Fibroblast of skin of left biceps (primary cell): ENCODE results near the gene PROX2.

Source experiments
- DNase-seq, 2 experiments: peaks; one replicate each; pipeline ENCODE4 v3.0.0-alpha.2; 2013; ENCODE audit warnings: low read depth in 2 of 2

PROX2 gene

DNA sequence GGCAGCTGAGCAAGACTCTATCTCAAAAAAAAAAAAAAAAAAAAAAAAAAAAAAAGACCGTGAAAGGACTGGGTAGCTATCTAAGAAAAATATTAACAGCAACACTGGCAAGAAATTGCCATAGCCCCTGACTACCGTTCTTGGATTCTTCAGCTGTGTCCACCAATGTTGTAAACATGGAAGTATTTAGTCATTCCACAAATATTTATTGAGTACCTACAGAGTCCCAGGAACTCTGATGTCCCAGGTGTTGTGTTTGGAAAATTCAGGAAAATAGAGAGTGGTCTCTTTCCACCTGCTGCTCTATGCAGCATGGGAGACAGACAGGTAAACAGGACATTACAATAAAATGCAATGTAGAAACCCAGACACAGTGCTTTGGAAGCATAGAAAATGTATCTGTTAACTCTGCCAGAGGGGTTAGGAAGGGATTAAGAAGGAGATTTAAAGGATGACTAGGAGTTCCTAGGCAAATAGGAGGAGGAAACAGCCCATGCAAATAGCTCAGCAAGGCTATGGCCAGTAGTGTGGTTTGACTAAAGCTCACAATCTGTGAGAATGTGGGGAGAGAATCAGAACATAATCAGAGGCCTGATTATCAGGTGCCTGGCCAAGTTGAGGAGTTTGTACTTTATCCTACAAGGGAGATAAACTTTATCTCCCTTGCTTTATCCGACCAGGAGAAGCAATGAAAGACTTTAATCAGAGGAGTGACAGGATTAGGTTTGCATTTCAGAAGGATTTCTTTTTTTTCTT lies 3.7 kb upstream of the PROX2 start:
- DNase-seq = no peak

DNA sequence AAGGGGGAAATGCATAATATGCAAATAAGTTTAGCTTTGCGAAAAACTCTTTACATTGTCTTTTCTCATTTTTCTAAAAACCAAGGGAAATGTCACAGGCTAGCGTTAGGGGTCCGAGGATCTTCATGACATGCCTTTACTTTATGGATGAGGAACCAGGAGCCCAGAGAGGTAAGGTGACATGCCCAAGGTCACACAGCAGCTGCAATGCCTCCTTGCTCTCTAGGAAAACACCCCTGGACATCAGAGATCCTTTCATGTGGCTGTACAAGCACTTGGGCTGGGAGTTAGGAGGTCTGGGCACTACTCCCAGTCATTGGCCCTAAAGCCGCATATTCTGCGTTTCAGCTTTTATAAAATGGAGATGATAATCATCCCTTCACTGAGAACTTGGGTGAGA lies 741 bp downstream of the PROX2 start:
- DNase-seq = no peak

DNA sequence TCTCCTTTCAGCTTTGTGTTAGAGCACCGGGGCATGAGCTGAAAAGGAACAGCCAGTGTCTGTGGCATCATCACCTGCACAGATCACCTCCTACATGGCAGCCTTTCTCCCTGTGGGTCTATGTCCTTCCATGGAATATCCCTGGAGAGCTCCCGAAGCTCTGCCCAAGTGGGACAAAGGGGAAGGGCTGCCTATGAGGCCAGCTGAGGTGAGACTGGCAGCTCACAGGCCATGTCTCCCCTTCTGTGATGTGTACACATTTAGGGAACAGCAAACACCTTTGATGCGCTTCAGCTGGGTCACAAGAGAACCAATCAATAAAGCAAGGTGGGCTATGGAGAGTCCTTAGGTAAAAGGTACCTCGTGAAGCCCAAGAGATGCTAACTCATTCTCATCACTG lies 4.1 kb downstream of the PROX2 start:
- DNase-seq = no peak

DNA sequence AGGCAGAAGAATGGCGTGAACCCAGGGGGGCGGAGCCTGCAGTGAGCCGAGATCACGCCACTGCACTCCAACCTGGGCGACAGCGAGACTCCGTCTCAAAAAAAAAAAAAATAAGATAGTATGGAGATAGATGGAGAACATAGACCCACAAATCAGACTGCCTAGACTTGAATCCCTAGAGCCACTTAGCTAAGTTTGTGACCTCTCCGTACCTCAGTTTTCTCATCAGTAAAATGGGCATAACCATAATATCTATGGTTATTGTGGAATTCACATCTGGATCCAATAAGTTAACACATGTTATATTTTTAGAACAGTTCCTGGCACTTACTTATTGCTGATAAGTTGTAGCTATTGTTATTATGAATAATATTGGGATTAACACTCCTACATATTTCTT lies 7.2 kb downstream of the PROX2 start:
- DNase-seq = no peak

DNA sequence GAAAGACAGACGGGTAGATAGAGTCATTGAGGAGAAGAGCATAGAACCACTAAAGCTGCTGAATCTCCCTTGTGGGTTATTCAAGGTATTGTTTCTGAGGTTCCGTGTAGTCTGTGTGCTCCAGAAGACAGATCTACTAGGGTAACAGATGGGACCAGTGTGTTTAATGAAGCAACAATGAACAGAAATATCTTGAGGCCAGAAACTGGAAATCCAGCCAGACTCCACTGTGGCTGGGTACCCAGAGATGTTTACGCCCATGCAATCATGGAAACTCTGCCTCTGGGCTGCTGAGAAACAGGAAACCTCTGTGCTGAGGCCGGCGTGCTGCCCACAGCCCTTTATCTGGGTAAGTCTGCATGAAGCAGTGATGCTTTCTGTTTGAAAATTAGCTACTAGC lies 8.3 kb downstream of the PROX2 start:
- no peak for DNase-seq

DNA sequence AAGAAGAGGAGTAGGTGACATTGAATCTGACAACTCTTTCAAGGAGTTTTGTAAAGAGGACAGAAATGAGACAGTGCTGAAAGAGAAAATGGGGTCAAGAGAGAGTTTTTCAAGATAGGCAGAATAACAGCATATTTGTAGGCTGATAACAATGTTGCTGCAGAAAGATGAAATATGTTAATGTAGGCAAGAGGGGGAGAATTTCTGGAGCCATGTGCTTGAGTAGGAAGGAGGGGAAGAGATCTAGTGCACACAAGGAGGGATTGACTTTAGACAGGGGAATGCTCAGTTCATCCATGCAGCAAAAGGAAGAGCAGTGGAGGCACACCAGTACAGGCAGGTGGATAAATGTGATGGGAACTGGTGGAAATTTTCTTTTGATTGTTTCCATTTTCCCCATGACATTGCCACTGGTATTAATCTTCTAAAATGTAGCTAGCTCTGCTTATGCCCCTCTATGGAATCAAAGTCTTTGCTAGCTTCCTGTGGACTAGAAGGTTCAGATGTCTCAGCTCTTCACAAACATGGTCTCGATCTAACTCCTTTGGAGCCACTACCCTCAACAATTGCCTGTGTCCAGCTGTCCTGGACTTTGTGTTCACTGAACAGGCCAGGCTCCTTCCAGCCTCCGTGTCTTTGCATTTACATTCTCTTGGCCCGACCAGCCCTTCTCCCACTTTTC lies 9.1 kb downstream of the PROX2 start:
- DNase-seq = no peak

DNA sequence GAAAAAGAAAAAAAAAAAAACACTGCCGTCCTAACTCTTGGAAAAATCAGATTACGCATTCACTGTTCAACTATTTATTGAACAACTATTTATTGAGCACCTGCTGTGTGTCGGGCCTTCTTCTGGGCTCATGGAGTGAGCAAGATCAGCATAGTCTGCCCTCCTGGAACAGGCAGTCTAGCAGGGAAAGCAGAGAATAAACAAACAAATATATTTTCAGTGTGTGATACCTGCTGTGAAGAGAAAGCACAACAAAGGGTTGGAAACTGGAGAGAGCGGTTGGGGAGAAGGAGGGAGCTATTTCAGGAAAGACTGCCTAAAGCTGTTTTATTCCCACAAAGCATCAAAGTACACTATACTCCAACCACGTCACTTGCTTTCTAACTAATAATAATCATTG lies 10.8 kb downstream of the PROX2 start:
- DNase-seq = no peak

DNA sequence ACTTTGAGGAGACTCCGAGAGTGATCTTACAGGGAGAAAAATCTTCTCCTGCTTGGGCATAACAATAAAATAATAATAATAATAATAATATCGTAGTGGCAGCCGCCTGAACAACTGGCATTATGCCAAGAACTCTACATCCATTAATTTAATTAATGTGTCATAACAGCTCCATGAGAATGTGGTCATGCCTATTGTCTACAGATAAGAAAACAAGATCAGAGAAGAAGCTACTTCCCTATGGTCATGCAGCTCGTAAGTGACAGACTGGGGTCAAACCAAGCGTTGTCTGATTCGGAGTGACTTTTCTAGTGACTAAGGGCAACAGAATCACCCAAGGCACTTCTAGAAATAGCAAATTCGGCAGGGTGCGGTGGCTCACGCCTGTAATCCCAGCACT lies 11.7 kb downstream of the PROX2 start:
- DNase-seq = no peak

DNA sequence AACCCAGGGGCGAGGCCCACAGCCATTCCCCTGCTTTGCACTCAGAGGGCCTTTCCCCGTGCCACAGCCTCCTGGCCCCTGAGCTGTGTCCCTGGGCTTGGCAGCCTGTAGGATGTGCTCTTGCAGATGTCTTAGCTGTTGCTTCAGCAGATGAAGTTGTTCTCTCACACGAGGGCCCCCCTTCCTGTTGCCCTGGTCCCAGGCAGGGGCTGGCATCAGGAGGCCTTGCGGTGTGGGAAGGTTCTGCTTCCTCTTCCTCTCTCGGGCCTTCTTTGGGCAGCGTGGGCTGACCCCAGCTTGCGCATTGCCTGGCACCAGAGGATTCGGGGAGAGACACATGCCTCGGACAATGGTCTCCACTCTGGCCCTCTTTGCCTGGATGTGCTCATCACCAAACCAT lies 12.7 kb downstream of the PROX2 start:
- no peak for DNase-seq

DNA sequence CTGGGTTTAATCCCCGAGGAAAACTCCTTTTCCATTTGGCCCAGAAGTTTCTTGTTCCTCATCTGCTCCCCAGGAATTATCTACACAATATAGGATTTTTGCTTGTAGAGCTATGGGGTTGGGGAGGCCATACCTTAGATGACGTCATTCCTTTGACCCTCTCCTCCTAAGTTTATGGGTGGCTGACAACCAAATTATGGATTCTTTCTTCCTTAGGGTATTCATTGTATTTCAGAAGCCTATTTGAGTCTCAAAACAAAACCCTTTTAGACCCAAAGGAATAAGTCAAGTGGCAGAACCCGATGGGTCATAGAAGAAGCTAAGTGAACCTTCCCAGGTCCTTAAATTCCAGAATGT lies 14.2 kb downstream of the PROX2 start:
- no peak for DNase-seq

DNA sequence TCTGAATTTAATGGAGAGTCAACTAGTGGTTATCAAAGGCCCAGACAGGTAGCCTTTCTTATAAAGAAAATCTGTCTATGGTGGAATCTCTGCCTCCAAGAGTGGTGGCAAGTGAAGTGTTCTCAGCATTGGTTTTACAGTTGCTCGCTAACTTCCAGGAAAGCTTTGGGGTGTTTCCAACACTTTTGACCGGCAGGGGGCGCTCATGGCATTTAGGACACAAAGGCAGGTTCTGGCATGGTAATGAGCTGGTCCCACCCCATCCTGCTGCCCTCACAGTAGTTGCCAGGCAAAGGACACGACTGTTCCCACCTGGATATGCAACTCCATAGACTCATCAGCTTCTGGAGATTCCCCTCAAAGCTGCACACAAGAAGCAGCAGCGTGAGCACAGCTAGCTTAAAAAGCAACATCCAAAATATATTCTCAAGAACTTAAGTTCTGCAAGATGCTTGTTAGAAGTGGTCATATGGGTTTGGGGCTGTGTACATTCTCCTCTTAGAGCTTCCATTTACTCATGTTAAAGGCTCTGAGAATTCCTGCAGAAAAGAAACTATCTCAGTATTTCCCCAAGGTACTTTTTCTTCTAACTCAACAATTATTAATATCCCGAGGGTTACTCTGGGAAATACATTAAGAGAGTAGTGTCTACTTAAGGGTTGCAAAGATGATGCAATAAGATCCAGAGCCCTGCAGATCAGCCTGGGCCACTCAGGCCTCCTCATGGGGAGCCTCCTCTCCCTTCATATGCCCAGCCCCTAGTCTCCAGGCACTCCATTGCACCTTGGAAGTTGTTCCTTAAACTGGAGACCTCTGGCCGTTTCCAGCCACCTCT lies 14.8 kb downstream of the PROX2 start:
- peak; percentile 64 to 68 for DNase-seq

DNA sequence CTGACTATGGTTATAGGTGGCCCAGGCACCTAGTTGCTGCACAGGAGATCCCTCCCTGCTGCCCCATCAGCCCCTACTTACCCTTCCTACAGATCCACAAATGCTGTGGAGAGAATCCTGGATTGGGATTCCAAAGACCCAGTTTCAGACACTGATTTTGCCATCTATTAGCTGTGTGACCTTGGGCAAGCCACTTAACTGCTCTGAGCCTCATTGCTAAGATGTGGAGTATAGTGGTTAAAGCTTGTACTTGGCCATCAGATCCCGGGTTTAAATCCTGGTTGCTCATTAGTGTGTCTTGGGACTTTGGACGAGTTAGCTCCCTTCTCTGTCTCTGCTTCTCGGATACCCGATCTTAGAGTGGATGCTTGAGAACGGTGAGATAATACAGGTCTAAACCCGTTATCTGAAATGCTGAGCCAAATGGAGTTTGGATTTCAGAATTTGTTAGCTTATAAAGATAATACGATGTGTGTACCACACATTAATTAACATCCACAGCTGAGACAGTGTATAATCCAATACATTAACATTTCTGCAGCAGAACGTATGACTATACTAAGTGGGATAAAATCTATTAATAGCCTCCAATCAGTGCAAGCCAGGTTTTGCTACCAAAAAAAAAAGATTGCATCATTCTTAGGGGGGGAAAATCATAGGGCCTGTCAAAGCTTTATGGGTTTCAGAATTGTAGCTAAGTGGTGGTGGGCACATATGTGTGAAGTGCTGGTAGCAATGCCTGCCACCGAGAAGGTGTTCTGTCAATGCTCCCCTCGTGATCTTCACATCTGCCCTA lies 16.0 kb downstream of the PROX2 start:
- DNase-seq = no peak

DNA sequence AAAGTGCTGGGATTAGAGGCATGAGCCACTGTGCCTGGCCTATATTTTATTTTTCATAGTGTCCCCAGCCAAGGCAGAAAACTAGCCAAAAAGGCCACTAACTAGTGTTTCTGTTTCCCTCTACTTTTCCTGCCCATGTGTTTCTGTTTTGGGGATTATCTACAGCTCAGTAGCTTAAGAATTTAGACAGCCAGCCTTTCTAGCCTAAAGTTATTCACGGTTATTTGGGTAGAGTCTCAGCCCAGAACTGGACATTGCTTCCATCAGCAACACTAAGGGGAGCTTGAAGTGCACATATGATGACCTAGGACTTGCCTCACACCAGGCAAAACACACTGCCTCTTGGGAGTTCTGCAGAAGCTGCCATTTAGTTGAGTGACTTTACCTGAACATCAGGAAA lies 17.9 kb downstream of the PROX2 start:
- no peak for DNase-seq

DNA sequence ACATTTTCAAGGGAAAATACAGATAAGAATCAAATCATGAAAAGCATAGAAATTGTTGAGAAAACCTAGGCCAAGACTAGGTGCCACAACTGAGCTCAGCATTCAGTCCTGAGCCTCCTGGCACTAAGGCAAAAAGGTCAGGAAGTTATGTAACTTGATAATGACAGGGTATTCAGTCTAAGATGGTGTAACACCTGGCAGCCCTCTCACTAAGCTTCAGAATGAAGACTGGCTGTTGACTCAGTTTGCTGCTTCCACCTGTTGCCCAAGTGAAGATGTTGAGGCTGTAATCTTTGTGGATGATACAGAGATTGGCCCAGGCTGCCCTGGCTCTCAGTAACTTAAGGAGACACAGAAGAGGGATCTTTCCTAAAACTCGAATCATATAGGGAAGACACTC lies 19.6 kb downstream of the PROX2 start:
- DNase-seq = no peak

DNA sequence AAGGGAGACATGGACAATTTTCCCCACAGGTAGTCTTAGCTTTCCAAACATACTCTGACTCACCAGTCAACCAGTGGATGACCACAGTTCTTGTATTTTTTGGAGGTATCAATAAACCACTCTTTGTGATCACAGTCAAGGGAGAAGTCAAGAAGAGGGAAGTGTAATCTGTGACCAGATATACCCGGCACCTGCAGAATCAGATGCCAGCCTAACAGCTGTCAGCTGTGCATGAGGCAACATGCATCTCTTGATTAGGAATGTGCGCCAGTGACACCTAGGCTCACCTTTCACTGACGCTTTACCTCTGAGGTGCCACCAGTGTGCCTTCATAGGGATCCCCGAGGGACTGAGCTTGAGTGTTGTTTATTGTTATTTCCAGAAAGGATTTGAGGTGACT lies 20.0 kb downstream of the PROX2 start:
- DNase-seq = no peak

DNA sequence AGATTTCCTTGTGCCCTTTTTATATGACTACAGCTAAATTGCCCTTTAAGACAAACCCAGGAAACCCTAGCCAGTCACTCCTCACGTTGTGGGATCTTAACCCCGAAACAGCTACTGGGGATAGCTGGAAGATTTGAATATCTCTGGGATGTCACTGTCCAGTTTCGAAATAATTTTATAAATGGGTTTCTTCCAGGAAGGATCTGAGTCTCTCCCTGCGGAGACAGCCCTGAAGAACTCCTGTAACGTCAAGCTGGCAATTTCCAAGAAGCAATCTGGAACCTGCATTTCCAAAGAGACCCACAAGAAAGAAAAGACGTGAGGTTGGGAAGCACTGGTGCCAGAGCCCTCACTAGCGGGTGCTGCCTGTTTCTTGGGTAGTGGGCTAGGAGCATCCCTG lies 20.9 kb downstream of the PROX2 start:
- no peak for DNase-seq

DNA sequence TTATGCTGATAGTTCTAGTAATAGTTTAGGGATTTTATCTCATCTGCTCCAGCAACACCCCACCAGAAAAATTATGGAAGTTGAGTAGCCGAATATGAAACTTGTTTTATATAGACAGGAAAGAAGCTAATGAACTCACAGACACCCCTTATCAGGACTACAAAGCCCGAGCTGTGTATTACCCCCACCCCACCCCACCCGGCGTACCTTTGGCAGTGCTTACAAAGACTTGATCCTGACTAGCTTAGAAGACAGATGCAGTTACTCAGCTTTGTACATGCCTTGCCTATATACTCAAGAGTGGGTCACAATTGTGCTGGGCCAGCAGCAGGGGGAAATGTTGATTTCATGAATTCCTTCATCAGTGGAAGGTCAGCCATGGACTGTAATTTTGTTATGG lies 22.4 kb downstream of the PROX2 start:
- no peak for DNase-seq

DNA sequence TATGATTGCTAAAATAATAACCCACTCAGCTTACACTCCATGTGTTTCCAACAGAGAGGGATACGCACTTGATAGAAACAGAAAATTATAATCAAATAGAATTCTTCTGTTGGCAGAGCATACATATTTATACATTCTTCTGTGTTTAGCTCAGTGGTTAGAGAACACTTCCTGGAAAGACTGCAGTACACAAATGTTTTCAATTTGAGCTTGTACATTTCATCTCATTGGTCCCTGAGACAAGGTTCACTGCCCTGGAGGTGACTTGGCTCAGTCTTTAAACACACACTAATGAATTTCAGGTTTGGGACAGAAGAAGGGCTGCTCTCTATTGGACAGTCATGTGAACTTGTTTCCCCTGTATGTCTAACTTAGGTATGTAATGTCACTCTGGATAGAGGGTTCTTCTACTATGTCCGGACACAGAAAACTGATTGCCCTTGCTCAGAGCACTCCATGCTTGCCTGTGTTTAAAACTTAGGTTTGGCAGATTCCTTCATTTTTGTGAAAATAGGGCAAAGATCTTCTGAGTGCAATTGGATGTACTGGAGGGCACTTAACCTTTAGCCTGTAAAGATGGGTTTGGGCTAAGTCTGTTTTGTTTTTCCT lies 22.9 kb downstream of the PROX2 start:
- DNase-seq = peak; percentile 79 to 83

DNA sequence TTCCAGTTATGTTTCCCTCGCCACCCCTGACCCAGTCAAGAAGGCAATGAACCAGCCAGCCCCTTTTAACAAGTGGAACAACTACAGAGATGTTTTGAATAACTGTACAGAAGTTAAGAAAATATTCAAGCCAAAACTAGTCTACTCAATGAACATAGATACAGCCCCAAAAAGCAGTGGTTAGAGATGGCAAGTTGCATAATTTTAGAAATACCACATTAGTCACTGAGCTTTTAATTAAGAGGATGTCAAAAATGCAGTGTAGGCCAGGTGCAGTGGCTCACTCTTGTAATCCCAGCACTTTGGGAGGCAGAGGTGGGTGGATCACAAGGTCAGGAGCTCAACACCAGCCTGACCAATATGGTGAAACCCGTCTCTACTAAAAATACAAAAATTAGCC lies 27.2 kb downstream of the PROX2 start:
- DNase-seq = no peak

DNA sequence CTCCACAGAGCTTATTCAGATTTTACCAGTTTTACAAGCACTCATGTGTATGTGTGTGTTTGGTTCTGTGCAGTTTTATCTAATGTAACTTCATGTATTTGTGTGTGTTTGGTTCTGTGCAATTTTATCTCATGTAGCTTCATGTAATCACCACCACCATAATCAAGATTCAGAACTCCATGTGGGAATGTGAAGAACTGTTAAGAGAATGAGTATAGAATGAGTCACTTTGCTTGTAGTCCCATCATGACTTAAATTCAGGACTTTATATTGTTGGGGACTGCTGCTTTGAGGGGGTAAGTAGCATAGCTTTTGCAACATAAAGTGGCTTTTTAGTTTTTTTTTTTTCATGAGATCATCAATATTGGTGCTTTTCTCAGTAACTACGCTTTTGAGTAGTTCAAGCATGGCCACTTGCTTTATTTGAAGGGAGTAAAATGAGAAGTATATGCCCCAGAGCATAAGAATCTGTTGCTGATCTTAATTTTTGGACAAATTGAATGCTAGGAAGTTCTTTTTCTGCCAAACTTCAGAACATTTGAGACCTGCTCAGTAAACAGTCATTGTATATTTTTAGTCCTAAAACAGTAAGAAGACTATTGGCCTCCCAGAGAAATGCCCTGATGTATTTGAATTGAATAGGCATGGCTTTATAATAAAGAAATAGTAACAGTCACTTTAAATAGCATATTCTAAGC lies 28.8 kb downstream of the PROX2 start:
- DNase-seq = no peak

DNA sequence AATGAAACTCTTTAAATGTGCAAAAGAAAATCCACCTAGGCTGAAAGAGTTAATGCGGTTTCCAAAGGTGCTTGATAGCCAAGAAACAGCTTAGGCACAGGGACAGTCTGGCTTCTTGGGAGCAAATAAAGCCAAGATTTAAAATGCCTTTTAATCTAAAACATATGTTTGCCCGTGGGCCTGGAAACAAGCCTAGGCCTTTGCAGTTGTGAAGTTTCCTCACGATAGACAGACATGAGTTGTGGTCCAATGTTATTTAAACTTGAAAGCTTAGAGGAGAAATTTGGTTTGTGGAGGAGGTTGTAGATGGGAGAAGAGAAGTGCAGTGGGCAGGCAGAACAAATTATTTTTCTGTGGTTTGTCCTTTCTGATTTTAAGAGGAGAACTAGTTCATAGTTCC lies 29.8 kb downstream of the PROX2 start:
- peak; percentile 71 to 76 for DNase-seq
